ENCODE measurements around the gene FMN1.

- TF ChIP-seq CTCF (IDR thresholded peaks at IDR 0.05 in 8 of 11, conservative IDR thresholded peaks at IDR 0.05 in 3 of 11) (no peak), POLR2AphosphoS5 (IDR thresholded peaks at IDR 0.05) (no peak)
These were observed 321.8 kb downstream of the FMN1 start for GRCh38 chr15:32872621-32873283.
